Mucosa of stomach (tissue), 1 donor: ENCODE results near the gene VPS13A.
A peak's percentile ranks its signal among the peaks of the same experiment; 100 is the strongest.

Experiments
- H3K27me3 ChIP-seq: one replicate; pipeline ENCODE4 v1.7.0; 2013; ENCODE audit warnings: mild to moderate bottlenecking, low read length; ENCODE audit not compliant: control insufficient read depth, insufficient read depth
- H3K36me3 ChIP-seq: one replicate; pipeline ENCODE4 v1.7.0; 2013; ENCODE audit warnings: low read length; ENCODE audit not compliant: control insufficient read depth, insufficient read depth
- H3K4me1 ChIP-seq: one replicate; pipeline ENCODE4 v1.7.0; 2013; ENCODE audit warnings: mild to moderate bottlenecking, low read length; ENCODE audit not compliant: control insufficient read depth, insufficient read depth
- H3K4me3 ChIP-seq: one replicate; pipeline ENCODE4 v1.7.0; 2013; ENCODE audit warnings: low read length
- H3K9ac ChIP-seq: one replicate; pipeline ENCODE4 v1.7.0; 2013; ENCODE audit warnings: mild to moderate bottlenecking, low read length, moderate library complexity
- H3K9me3 ChIP-seq: one replicate; pipeline ENCODE4 v1.7.0; 2013; ENCODE audit warnings: mild to moderate bottlenecking, low read length, moderate library complexity; ENCODE audit not compliant: control insufficient read depth
- donor health status: Pancreatic carcinoma.

VPS13A gene

DNA sequence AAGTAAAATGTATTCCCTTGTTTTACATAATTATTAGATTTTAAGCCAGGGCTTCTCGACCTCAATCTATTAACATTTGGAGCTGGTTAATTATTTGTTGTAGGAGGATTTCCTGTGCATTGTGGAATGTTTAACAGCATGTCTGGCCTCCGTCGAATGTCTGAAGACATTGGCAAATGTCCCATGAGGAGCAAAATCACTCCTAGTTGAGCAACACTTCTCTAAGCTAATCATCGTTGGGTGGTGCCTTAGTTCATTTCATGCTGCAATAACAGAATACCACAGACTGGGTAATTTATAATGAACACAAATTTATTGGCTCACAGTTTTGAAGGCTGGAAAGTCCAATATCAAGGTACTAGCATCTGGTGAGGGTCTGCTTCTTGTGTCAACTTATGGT lies 13.4 kb upstream of the VPS13A start:
- H3K4me3 ChIP-seq: no peak overlapping the region
- no peaks in the 10 kb centered on the region for H3K36me3 ChIP-seq
- H3K9me3 ChIP-seq: no peaks in the 10 kb centered on the region
- H3K4me1 ChIP-seq: no peaks in the 10 kb centered on the region
- no peaks in the 10 kb centered on the region for H3K27me3 ChIP-seq
- no peak overlapping the region for H3K9ac ChIP-seq

DNA sequence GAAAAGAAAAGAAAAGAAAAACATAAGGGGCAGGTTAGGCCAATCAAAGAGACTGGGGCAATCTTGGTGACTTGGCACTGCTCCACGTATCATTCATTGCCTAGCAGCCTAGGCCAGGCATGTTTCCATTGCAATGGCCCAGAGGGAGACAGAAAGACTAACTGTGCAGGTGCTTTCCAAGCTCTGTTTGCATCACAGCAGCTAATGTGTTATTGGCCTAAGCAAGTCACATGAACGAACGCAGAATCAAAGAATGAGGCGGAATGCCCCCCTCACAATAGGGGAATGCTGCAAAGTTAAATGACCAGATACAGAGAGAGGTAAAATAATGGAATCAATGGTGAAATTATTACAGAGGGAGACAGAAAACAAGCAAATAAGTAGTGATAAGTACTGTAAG lies 11.1 kb upstream of the VPS13A start:
- Histone ChIP-seq H3K36me3 (no peaks in the 10 kb centered on the region), H3K4me3 (no peak overlapping the region), H3K9me3 (no peaks in the 10 kb centered on the region), H3K9ac (no peak overlapping the region), H3K27me3 (no peaks in the 10 kb centered on the region), H3K4me1 (peaks cover 4% of the 10 kb centered on the region)

DNA sequence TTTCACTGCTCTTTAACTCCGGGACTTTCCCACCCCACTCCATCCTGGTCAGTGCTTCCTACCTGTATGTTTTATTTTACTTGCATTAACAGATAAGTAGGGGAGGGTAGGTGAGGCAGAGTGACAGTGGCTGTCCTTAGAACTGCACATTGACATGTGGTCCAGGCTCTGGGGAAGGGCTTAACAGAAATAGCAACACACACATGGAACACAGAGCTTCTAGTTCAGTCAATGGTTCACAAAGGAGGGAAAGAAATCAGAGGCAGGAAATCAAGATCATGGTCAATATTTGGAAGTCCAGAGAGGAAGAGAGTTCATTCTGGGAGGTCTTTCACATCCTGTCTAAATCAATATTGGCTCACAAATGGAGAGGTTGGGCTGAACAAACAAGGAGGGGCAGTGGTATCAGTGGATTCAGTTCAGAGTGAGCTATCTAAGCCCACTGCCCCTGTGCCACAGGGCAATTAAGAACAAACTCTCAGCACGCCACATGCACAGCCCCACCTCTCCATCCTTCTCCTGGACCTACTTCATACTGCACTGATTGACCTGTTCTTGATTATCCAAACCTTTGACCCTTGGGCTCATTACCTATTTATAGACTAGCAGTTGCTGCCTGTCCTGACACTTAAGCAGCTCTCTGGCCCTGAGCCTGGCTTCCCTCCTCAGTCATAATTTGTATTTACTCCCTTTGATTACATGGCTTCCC lies 6.2 kb upstream of the VPS13A start:
- no peaks in the 10 kb centered on the region for H3K9me3 ChIP-seq
- no peak overlapping the region for H3K9ac ChIP-seq
- no peak overlapping the region for H3K4me3 ChIP-seq
- no peaks in the 10 kb centered on the region for H3K36me3 ChIP-seq
- no peaks in the 10 kb centered on the region for H3K27me3 ChIP-seq
- peaks cover 4% of the 10 kb centered on the region for H3K4me1 ChIP-seq

DNA sequence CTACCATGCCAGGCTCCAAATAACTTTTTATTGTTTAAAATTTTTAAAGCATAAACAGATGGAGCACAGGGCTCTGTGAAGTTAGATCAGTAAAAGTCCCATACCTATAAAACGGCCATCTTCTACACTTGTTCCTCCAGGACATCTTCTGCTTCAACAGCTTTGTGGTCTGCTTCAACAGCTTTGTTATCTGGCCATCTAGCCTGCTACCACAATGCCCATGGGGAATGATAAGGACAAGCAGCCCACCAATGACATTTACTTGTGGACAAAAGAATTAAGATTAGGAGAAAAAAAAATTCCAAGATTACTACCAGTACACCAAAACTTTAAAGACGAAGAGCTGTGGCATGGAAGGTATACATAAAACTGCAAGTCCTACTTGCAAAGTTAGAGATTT lies 2.2 kb upstream of the VPS13A start:
- Histone ChIP-seq H3K36me3 (no peaks in the 10 kb centered on the region), H3K4me1 (peaks cover 14% of the 10 kb centered on the region), H3K4me3 (no peak overlapping the region)

DNA sequence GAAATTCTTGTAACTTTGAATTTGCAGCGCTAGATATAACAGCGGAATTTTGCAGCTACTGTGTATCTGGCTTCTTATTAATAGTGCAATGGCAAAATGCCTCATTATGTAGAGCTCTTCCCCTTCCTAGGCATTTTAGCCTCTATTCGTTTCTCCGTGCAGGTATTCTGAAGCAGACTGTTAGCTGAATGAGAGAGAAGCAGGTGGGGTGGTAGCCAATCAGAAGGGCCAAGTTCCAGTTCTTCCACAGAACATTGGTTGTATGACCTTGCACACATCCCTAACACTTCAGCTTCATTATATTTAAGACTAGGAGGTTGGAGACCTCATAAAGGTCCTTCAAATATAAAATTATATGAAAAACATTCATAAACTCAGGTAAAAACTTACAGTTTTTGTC lies 1.2 kb upstream of the VPS13A start:
- H3K4me3 ChIP-seq: no peak overlapping the region

More for the DNA sequence above, 2.2 kb upstream of the VPS13A start:
- Histone ChIP-seq H3K9ac (no peak overlapping the region), H3K27me3 (no peaks in the 10 kb centered on the region), H3K9me3 (no peaks in the 10 kb centered on the region)

DNA sequence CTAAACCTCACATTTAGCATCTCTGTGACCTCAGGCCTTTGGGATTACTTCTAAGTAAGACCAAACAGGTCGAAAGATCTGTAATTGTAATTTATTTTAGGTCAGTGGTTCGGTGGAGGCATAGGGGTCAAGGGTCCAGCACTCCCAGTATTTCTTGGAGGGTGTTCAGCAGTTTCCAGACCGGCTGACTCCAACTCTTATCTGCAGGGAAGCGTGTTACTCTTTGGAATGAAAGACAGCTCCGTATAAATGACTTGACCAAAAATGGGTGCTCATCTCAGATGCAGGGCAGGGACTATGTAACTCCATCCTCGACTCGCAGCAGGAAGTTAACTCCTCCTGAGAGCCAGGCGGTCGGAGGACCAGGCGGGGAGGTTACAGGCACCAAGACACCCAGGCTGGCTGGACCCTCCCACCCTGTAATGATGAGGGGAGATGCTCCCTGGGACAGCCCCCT lies 620 bp upstream of the VPS13A start:
- peak overlapping the region; percentile 96 for H3K4me3 ChIP-seq
- peaks cover 14% of the 10 kb centered on the region for H3K4me1 ChIP-seq
- no peaks in the 10 kb centered on the region for H3K36me3 ChIP-seq
- no peaks in the 10 kb centered on the region for H3K27me3 ChIP-seq
- peak overlapping the region; percentile 58 for H3K9ac ChIP-seq
- no peaks in the 10 kb centered on the region for H3K9me3 ChIP-seq

More for the DNA sequence above, 1.2 kb upstream of the VPS13A start:
- Histone ChIP-seq H3K27me3 (no peaks in the 10 kb centered on the region), H3K9ac (no peak overlapping the region), H3K36me3 (no peaks in the 10 kb centered on the region), H3K9me3 (no peaks in the 10 kb centered on the region), H3K4me1 (peaks cover 14% of the 10 kb centered on the region)

DNA sequence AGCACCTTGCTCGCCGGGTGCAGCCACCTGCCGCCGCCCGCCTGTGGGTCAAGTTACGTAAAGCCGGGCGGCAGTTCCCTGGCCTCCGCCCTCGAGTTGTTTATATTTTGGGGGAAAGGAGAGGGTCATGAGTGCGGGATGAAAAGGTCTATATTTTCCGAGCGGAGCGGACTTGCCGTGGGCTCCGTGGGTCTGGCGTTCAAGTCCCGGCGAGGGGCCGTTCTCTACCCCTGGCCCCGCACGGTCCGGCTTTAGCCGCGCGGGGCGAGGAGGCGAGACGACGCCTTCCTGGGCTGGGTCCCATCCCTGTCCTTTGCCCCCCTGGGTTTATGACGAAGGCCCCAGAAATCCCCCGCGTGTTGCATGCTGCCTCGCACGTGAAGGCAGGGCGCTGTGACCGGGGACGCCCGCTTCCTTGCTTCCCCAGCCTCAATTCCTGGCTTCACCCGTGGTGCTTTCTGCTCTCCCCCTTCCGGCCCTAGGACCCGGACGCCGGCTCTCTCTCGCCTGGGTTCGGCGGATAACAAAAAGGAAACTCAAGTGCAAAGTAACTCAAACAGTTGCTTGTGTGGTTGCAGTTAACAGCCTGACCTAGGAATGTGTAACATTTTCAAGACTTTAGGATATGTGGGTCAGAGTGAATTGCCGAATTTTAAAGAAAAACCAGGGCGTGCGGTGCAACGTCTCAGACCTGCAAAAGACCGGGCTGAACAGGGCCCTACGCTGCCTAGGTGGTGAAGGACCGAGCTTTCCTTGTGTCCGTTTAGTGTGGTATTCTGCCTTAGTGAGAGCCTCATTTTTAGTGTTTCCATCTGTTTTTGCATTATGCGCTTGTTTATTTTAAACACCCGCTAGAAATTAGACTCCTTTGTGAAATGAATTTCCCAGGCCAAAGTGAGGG lies 810 bp downstream of the VPS13A start:
- H3K27me3 ChIP-seq: no peaks in the 10 kb centered on the region
- H3K36me3 ChIP-seq: no peaks in the 10 kb centered on the region
- no peaks in the 10 kb centered on the region for H3K9me3 ChIP-seq
- H3K9ac ChIP-seq: peak overlapping the region; percentile 87
- peak overlapping the region; percentile 96 for H3K4me3 ChIP-seq
- H3K4me1 ChIP-seq: peaks cover 14% of the 10 kb centered on the region

DNA sequence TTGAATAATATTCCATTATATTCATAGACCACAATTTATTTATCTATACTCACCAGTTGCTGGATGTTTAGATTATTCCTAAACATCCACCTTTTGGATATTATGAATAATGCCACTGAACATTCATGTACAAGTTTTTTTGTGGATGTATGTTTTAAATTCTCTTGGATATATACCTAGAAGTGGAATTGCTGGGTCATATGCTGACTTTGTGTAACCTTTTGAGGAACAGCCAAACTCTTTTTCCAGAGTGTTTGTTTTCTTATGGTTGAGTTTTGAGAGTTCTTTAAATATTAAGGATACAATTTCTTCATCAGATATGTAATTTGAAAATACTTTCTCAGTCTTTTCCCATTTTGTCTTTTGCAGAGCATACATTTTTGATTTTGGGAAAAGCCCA lies 2.7 kb downstream of the VPS13A start:
- H3K36me3 ChIP-seq: no peaks in the 10 kb centered on the region
- H3K4me3 ChIP-seq: no peak overlapping the region

DNA sequence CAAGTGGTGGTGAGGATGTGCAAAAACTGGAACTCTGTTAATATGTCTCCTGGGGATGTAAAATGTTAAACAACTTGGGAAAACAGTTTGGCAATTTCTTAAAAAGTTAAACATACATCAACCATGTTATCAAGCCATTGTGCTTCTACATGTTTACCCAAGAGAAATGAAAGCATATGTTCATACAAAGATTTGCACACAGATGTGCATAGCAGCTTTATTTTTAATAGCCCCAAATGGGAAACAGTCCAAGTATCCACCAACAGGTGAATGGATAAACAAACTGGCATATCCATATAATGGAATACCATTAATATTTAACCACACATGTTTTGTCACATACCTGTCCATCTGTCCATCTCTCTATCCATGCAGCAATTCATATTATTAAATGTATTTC lies 6.2 kb downstream of the VPS13A start:
- no peaks in the 10 kb centered on the region for H3K27me3 ChIP-seq
- H3K36me3 ChIP-seq: no peaks in the 10 kb centered on the region
- no peaks in the 10 kb centered on the region for H3K9me3 ChIP-seq
- peaks cover 18% of the 10 kb centered on the region for H3K4me1 ChIP-seq
- no peak overlapping the region for H3K4me3 ChIP-seq
- no peak overlapping the region for H3K9ac ChIP-seq

More for the DNA sequence above, 2.7 kb downstream of the VPS13A start:
- Histone ChIP-seq H3K9ac (no peak overlapping the region), H3K27me3 (no peaks in the 10 kb centered on the region), H3K4me1 (peaks cover 18% of the 10 kb centered on the region), H3K9me3 (no peaks in the 10 kb centered on the region)

DNA sequence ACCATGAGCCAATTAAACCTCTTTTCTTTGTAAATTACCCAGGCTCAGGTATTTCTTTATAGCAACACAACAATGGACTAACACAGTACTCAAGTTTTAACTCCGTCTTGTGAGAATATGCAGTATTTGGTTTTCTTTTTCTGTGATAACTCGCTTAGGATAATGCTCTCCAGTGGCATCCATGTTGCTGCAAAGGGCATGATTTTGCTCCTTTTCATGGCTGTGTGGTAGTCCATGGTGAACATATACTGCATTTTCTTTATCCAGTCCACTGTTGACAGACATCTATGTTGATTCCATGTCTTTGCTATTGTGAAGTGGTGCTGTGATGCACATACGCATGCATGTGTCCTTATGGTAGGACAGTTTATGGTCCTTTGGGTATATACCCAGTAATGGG lies 10.9 kb downstream of the VPS13A start:
- H3K36me3 ChIP-seq: no peaks in the 10 kb centered on the region
- H3K27me3 ChIP-seq: no peaks in the 10 kb centered on the region
- H3K9ac ChIP-seq: no peak overlapping the region
- H3K4me1 ChIP-seq: peaks cover 4% of the 10 kb centered on the region
- H3K4me3 ChIP-seq: no peak overlapping the region
- H3K9me3 ChIP-seq: no peaks in the 10 kb centered on the region

DNA sequence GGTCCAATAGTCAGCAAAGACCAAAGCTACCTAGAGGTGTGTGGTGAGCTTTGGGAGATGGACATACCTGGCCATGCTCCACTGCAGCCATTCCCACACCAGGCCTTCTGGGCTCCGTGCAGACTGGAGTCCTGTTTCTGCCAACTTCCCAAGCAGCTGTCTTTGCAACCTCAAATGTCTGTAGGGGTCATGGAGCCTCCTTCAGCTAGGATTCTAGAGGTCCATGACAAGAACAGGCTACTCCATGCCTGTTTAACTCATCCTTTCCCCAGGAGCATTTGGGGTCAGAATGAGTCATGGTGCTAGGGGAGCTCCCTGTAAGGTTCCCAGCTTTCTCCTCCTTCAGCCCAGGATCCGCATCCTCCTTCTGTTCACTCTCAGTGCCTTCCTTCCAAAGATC lies 17.1 kb downstream of the VPS13A start:
- Histone ChIP-seq H3K4me1 (no peaks in the 10 kb centered on the region), H3K4me3 (no peak overlapping the region), H3K9me3 (no peaks in the 10 kb centered on the region), H3K9ac (no peak overlapping the region), H3K27me3 (no peaks in the 10 kb centered on the region), H3K36me3 (no peaks in the 10 kb centered on the region)

DNA sequence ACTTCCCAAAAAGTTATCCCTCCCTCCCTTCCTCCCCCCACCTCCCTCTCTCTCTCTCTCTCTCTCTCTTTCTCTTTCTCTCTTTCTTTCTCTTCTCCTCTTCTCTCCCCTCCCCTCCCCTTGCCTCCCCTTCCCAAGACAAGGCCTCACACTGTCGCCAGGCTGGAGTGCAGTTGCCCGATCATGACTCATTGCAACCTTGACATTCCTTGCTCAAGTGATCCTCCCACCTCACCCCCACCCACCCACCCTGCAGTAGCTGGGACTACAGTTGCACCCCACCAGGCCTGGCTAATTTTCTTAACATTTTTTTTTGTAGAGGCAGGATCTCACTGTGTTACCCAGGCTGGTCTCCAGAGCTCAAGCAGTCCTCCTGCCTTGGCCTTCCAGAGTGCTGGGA lies 32.8 kb downstream of the VPS13A start:
- no peaks in the 10 kb centered on the region for H3K36me3 ChIP-seq
- H3K27me3 ChIP-seq: no peaks in the 10 kb centered on the region
- H3K4me3 ChIP-seq: no peak overlapping the region
- H3K9ac ChIP-seq: no peak overlapping the region
- no peaks in the 10 kb centered on the region for H3K9me3 ChIP-seq
- H3K4me1 ChIP-seq: no peaks in the 10 kb centered on the region
